ENCODE measurements around the gene GNG2. TPM values are rescaled to one million over a fixed set of nuclear protein-coding genes. Genes with fewer than 3 reads are reported as not detected.

Gene GNG2
- total RNA-seq, 2 donors from 2014 or later, result 47.9 to 51.6 TPM

GRCh38 chr14:52018970-52019369, 158.6 kb downstream of the GNG2 start:
- no peaks in the 10 kb centered on the region for H3K36me3 Mint-ChIP-seq (ENCODE audit: low read depth)
- Histone ChIP-seq H3K9ac (ENCODE audit: extremely low read depth, low read length, poor library complexity, severe bottlenecking) (no peak overlapping the region), H3K4me3 (ENCODE audit: low read length) (no peak overlapping the region), H3K27me3 (ENCODE audit: control insufficient read depth, insufficient read depth, low read length, poor library complexity, severe bottlenecking) (no peaks in the 10 kb centered on the region), H3K9me3 (ENCODE audit: control insufficient read depth, low read length) (peaks cover 5% of the 10 kb centered on the region), H3K27ac (ENCODE audit: low read depth, low read length) (no peak overlapping the region), H3K4me1 (ENCODE audit: control insufficient read depth, insufficient read depth, low read length) (peaks cover 8% of the 10 kb centered on the region), H3K36me3 (ENCODE audit: control insufficient read depth, insufficient read depth, low read length) (no peaks in the 10 kb centered on the region)
- H3K9me3 Mint-ChIP-seq, result peaks cover 7% of the 10 kb centered on the region
- H3K27ac Mint-ChIP-seq, result no peak overlapping the region
- no peak for TF ChIP-seq CTCF (conservative IDR thresholded peaks at IDR 0.05)
- no peak overlapping the region for H3K4me3 Mint-ChIP-seq
- H3K27me3 Mint-ChIP-seq (ENCODE audit: insufficient read depth), result no peaks in the 10 kb centered on the region
- peaks cover 51% of the 10 kb centered on the region for H3K4me1 Mint-ChIP-seq
- WGBS, 2 experiments (ENCODE audit: insufficient coverage in 1 of 2, insufficient read length in 1 of 2), result 95 to 100% methylated on average over 2 to 8 of the region's 8 CpGs
- DNase-seq, result no peak

Other genes starting within 250 kb of the GNG2 start
- gene FRMD6, start 208.7 kb upstream of the GNG2 start, total RNA-seq, result 10 to 100 TPM; 12.1 to 14.8 TPM
- gene RTRAF, start 128.9 kb downstream of the GNG2 start, total RNA-seq, result 100 to 1,000 TPM; 284 to 307 TPM
- 1 to 10 TPM; 1.7 to 2.9 TPM for gene NID2, start 208.4 kb downstream of the GNG2 start, total RNA-seq